ENCODE results near the gene PAX8.
A peak's percentile ranks its signal among the peaks of the same experiment; 100 is the strongest.

Gene PAX8

DNA sequence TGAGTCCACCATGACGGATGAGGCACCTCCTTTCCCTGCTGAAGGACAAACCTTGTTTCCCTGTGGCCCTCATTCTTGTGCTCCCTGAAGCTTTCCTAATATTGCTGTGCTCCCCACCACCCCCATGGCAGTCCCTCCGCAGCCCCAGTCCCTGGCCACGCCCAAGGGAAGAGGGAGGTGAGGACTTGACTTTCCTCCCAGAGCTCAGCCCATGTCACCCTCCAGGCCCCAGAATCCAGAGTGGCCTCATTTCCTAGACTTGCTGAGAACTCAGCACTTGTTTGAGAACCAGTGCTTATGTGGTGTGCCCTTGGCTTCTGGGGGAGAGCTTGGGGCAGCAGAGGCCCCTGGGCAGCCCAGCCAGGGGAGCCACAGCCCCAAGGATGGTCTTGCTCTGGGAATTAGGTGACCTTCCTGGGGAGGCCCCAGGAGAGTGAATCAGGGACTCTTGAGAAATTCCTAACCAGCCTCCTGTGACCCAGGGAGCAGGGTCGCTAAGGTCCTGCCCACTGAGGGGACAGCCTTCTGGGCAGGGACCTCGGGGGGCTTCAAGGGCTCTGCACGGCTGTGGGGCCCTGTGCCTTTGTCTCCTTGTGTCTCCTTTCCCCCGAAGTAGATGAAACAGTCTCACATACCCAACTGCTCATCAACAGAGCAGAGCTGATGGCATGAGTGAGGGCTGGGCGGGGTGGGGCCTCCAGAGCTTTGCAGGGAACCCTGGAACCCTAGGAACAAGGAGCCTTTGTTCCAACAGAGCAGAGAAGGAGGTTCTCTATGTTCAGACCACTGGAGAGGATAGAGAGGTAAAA, 77.0 kb downstream of the PAX8 start:
- DNase-seq = no peak

GRCh38 chr2:113200736-113201490, 77.8 kb downstream of the PAX8 start:
- no peak for DNase-seq

GRCh38 chr2:113200236-113200635, 78.5 kb downstream of the PAX8 start:
- no peak for DNase-seq

DNA sequence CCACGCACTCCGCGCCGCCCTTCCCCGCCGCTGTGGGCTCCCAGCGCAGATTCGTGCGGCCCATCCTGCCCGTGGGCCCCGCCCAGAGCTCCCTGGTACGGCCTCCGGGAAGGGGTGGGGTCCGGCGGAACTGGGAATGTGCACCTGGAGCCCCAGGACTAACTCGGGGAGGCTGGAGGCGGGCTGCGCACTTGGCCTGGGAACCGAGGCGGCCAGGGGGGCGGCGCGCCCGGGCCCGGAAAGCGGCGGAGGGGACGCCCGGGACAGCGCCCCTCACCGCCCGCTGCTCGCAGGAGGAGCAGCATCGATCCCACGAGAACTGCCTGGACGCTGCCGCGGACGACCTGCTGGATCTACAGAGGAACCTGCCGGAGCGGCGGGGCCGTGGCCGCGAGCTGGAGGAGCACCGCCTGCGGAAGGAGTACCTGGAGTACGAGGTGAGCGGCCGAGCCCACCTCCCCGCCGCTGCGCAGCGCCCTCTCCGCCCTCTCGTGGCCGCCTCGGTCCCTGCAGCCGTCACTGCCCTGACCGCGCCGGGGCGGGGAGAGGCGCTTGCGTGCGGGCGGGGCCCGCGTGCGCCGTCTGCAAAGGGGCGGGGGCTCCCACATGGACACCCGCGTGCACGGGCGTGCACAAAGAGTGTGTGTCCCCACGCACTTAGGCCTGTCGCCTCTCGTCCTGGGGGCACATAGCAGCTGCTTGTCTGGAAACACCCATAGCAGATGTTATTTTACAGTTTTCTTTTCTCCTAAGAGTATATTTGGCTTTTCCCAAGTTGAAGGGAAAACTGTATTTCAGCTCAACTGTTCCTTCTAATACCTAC, 79.7 kb downstream of the PAX8 start:
- peak; percentile 79 for DNase-seq

DNA sequence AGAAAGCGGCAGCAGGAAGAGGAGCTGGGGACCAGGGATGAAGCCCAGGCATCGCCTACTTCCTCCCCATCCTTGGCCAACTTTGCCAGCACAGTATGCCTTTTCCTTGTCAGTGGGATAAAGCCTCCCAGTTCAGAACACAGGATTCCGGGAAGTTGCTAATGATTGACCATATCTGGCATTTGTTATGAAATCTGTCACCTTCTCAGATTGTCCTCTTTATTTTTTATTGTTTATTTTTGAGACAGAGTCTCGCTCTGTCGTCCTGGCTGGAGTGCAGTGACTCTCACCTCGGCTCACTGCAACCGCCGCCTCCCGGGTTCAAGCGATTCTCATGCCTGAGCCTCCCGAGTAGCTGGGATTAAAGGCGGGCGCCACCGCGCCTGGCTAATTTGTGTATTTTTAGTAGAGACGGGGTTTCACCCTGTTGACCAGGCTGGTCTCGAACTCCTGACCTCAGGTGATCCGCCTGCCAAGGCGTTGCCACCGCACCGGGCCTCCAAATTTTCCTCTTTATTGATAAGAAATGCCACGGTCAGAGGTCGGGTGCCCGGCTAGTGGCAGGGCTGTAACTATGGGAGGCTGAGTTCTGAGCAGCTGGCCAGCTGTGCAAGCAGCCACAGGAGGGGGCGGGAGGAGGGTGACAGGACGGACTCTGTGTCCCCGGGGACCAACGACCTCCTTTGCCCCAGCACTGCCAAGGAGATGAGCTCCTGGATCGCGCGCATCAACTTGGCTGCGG, 80.5 kb downstream of the PAX8 start:
- peak; percentile 7 for DNase-seq

DNA sequence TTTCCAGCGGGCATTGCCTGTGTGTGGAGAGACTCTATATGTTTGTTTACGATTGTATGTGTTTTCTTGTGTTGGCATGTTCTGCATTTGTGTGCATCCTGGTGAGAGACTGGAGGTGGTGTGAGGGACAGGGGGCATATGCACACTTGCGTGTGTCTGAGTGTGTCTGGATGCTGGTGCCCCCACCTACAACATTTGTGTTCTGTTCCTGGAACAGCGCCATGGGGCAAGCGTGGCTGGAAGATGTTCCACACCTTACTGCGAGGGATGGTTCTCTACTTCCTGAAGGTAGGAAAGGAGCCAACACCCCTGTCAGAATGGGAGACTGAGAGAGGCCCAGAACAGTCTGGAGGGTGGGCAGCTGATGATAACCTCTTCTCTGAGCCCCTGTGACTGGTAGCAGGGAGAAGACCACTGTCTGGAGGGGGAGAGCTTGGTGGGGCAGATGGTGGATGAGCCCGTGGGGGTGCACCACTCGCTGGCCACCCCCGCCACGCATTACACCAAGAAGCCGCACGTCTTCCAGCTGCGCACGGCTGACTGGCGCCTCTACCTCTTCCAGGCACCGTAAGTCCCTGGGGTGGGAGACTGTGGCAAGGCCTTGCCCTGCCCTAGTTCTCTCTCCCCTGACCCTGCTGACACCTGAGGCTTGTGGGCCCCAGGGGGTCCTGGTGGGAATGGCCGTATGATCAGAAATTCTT, 81.2 kb downstream of the PAX8 start:
- DNase-seq = peak; percentile 6

GRCh38 chr2:113196839-113197238, 81.9 kb downstream of the PAX8 start:
- DNase-seq = peak; percentile 7

DNA sequence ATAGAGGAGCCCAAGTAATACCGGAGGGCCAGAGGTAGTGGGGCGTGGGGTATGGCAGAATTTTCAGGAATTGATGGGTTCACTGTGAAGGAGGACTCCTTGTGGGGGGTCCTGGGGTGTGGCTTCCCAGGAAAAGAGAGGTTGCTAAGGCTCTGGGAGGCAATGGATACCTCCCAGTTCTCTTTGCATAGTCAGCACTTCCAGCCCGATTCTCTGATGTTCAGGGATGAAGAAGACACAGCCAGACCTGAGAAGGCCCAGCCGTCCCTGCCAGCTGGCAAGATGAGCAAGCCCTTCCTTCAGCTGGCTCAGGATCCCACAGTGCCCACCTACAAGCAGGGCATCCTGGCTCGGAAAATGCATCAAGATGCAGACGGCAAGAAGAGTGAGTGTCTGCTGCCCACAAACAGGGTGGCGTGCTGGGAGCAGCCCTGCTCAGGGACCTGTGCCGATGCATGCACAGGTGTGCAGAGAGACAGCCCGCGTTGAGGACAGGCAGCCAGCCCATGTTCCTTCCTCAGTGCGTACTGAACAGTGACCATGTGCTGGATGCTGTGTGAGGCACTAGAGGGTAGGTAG, 82.7 kb downstream of the PAX8 start:
- DNase-seq = no peak

DNA sequence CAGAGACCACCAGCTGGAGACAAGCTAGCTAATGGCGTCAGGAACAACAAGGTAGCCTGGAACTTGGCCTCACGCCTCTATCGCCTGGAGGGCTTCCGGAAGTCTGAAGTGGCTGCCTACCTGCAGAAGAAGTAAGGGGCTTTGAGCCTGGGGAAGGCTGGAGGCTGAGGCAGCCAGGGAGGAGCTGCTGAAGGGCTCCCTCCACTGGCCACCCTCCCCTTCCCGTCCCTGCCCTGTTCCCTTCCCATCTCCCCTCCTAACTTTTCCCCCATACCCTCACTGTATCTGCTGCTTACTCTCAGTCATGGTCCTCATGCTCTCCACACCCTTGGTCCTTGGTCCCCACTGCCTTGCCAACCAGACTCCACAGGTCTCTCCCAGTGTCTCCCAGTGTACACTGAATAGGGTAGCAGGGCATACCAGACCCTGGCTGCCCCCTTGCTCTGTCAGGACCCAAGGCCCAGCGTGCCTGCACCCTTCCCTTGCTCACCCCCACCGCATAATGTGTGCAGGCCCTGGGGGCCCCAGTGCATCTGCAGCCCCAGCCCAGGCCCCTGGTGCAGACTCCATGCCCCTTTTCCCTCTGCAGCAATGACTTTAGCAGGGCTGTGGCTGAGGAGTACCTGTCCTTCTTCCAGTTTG, 86.1 kb downstream of the PAX8 start:
- DNase-seq = peak; percentile 13

DNA sequence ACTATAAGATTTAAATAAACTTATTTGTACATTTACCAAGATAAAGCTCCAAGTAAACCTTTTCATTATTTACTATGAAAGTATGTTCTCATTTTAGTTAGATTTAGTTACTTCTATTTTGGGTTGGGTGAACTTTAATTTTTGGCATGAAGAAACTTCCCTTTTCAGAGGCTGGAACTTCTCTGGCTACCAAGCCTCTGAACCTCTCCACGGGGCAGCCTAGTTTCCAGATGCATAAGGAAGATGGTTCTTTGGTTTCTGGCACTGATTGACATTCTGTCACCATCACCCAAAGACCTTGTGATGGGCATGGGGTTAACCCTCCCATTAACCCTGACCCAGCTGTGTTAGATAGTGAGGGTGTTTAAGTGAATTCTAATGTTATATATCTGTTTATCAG, 87.8 kb downstream of the PAX8 start:
- DNase-seq = no peak

- DNase-seq = peak; percentile 14
These were observed 91.0 kb downstream of the PAX8 start for GRCh38 chr2:113187771-113188170.

- DNase-seq = no peak
These were observed 92.3 kb downstream of the PAX8 start for GRCh38 chr2:113186433-113186796.

- peak; percentile 17 for DNase-seq
These were observed 92.9 kb downstream of the PAX8 start for GRCh38 chr2:113185664-113186432.

GRCh38 chr2:113184531-113185230, 94.0 kb downstream of the PAX8 start:
- peak; percentile 8 for DNase-seq

- DNase-seq = no peak
These were observed 95.0 kb downstream of the PAX8 start for GRCh38 chr2:113183703-113184102.

DNA sequence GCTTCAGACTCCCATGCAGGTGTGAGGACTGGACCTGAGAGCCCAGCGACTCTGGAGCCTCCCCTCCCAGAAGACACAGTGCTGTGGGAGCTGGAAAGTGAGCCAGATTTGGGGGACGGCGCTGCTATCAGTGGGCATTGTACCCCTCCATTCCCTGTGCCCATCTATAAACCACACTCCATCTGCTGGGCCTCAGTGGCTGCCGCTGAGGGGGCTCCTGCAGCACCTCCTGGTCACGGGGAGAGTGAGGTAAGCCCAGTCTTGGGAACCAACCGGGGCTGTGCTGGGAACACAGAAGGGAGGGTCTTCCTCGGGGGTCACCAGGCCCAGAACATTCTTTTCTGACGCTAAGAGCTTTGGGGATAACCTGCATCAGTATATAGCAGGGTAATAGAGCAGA, 95.5 kb downstream of the PAX8 start:
- no peak for DNase-seq

DNA sequence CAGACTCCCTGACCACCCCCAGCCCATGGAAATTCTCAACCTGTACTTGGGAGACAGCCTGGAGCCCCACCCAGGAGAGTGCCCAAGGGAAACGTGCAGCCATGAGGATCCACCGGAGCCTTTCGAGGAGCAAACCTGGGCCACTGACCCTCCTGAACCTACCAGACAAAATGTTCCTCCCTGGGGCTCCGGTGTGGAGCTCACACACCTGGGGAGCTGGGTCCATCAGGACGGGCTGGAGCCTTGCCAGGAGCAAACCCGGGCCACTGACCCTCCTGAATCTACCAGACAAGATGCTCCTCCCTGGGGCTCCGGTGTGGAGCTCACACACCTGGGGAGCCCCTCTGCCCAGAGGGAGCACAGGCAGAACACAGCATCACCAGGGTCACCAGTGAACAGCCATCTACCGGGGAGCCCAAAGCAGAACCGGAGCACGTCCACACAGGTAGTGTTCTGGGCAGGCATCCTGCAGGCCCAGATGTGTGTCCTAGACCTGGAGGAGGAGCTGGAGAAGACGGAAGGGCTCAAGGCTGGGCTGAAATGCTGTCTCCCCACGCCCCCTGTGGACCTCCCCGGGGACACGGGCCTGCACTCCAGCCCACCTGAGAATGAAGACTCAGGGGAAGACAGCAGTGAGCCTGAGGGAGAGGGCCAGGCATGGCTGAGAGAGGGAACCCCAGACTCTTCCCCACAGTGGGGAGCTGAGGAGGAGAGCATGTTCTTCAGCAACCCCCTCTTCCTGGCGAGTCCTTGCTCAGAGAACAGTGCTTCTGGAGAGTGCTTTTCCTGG, 96.1 kb downstream of the PAX8 start:
- no peak for DNase-seq

- DNase-seq = no peak
These were observed 97.3 kb downstream of the PAX8 start for GRCh38 chr2:113181258-113182051.
